Measurements from ENCODE around the gene IL23A. TPM values are rescaled to one million over a fixed set of nuclear protein-coding genes. Genes with fewer than 3 reads are reported as not detected.

The IL23A gene
- total and polyA plus RNA-seq, 2 experiments from 2014 or later, result 2.5 to 8.0 TPM

DNA sequence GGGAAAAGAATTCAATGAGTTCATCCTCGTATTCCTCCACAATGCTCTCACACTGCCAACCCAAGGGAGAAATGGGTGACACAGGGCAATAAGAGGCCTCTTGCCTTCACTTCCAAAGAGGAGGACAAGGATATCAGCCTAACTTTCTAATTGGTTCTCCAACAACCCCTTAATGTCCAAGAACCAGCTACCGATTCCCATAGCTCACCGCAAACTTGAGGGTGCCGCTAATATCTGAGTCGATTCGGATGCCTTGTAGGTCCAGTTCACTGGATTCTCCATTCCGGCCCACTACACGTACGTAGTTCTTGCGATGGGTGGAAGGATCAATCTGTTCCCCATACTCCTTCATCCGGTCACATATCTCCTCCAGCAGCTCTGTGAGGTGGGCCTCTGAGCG is 27.7 kb upstream of the IL23A start:
- Mint-ChIP-seq H3K4me1 (peaks cover 4% of the 10 kb centered on the region; the same call in 2 of the 3 replicates), H3K9me3 (no peaks in the 10 kb centered on the region; the same call in 2 of the 3 replicates), H3K27ac (no peak overlapping the region), H3K4me3 (no peak overlapping the region), H3K27me3 (ENCODE audit: insufficient read depth, low read depth, poor library complexity) (peaks cover 7% of the 10 kb centered on the region), H3K36me3 (ENCODE audit: low read depth) (peaks cover 81% of the 10 kb centered on the region)
- Histone ChIP-seq H3K9me2 (ENCODE audit: insufficient read depth) (no peaks in the 10 kb centered on the region), H3F3A (replicated peaks; ENCODE audit: low read depth) (peaks cover 18% of the 10 kb centered on the region), H3K4me3 (no peak overlapping the region), H2AFZ (no peak overlapping the region), H4K20me1 (replicated peaks; ENCODE audit: insufficient read depth) (peaks cover 8% of the 10 kb centered on the region; the same call in 1 of the 2 replicates), H3K36me3 (ENCODE audit: insufficient read depth) (peaks cover 60% of the 10 kb centered on the region), H3K27ac (ENCODE audit: low read depth) (no peak overlapping the region), H3K4me2 (no peak overlapping the region), H3K27me3 (ENCODE audit: insufficient read depth) (no peaks in the 10 kb centered on the region), H3K79me2 (replicated peaks; ENCODE audit: insufficient read depth) (peaks cover 20% of the 10 kb centered on the region), H3K4me1 (ENCODE audit: insufficient read depth) (peaks cover 5% of the 10 kb centered on the region)
- ATAC-seq (no peak), DNase-seq (ENCODE audit: low spot score) (no peak)
- TF ChIP-seq ZNF331 (CRISPR knock-in tag; IDR thresholded peaks at IDR 0.05; ENCODE audit: low read depth), result no peak
- TF ChIP-seq, protein P1, sequence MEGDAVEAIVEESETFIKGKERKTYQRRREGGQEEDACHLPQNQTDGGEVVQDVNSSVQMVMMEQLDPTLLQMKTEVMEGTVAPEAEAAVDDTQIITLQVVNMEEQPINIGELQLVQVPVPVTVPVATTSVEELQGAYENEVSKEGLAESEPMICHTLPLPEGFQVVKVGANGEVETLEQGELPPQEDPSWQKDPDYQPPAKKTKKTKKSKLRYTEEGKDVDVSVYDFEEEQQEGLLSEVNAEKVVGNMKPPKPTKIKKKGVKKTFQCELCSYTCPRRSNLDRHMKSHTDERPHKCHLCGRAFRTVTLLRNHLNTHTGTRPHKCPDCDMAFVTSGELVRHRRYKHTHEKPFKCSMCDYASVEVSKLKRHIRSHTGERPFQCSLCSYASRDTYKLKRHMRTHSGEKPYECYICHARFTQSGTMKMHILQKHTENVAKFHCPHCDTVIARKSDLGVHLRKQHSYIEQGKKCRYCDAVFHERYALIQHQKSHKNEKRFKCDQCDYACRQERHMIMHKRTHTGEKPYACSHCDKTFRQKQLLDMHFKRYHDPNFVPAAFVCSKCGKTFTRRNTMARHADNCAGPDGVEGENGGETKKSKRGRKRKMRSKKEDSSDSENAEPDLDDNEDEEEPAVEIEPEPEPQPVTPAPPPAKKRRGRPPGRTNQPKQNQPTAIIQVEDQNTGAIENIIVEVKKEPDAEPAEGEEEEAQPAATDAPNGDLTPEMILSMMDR (conservative IDR thresholded peaks at IDR 0.05; ENCODE audit: low read depth in 2 of 2), result no peak

GRCh38 chr12:56315249-56315621 is 23.4 kb upstream of the IL23A start:
- DNase-seq (ENCODE audit: low spot score) (peak; percentile 35), ATAC-seq (peak; percentile 10)
- peaks cover 18% of the 10 kb centered on the region for H3F3A ChIP-seq (replicated peaks; ENCODE audit: low read depth)
- peaks cover 3% of the 10 kb centered on the region; the same call in 1 of the 2 replicates for H4K20me1 ChIP-seq (replicated peaks; ENCODE audit: insufficient read depth)
- peak overlapping the region; percentile 99 for H3K4me3 ChIP-seq
- H3K79me2 ChIP-seq (replicated peaks; ENCODE audit: insufficient read depth), result peaks cover 20% of the 10 kb centered on the region
- peak overlapping the region; percentile 99 for H3K4me2 ChIP-seq
- H3K9me3 Mint-ChIP-seq, result no peaks in the 10 kb centered on the region; the same call in 2 of the 3 replicates
- peak overlapping the region; percentile 99 for H3K27ac Mint-ChIP-seq
- no peaks in the 10 kb centered on the region for H3K9me2 ChIP-seq (ENCODE audit: insufficient read depth)
- H3K27me3 ChIP-seq (ENCODE audit: insufficient read depth), result no peaks in the 10 kb centered on the region
- H3K36me3 ChIP-seq (ENCODE audit: insufficient read depth), result peaks cover 37% of the 10 kb centered on the region
- peaks cover 7% of the 10 kb centered on the region for H3K27me3 Mint-ChIP-seq (ENCODE audit: insufficient read depth, low read depth, poor library complexity)
- peaks cover 4% of the 10 kb centered on the region for H3K4me1 Mint-ChIP-seq
- peaks cover 12% of the 10 kb centered on the region for H3K4me1 ChIP-seq (ENCODE audit: insufficient read depth)
- H2AFZ ChIP-seq, result peak overlapping the region; percentile 90
- peaks cover 48% of the 10 kb centered on the region for H3K36me3 Mint-ChIP-seq (ENCODE audit: low read depth)
- H3K27ac ChIP-seq (ENCODE audit: low read depth), result peak overlapping the region; percentile 92
- peak overlapping the region; percentile 100 for H3K4me3 Mint-ChIP-seq
- TF ChIP-seq, protein P2, sequence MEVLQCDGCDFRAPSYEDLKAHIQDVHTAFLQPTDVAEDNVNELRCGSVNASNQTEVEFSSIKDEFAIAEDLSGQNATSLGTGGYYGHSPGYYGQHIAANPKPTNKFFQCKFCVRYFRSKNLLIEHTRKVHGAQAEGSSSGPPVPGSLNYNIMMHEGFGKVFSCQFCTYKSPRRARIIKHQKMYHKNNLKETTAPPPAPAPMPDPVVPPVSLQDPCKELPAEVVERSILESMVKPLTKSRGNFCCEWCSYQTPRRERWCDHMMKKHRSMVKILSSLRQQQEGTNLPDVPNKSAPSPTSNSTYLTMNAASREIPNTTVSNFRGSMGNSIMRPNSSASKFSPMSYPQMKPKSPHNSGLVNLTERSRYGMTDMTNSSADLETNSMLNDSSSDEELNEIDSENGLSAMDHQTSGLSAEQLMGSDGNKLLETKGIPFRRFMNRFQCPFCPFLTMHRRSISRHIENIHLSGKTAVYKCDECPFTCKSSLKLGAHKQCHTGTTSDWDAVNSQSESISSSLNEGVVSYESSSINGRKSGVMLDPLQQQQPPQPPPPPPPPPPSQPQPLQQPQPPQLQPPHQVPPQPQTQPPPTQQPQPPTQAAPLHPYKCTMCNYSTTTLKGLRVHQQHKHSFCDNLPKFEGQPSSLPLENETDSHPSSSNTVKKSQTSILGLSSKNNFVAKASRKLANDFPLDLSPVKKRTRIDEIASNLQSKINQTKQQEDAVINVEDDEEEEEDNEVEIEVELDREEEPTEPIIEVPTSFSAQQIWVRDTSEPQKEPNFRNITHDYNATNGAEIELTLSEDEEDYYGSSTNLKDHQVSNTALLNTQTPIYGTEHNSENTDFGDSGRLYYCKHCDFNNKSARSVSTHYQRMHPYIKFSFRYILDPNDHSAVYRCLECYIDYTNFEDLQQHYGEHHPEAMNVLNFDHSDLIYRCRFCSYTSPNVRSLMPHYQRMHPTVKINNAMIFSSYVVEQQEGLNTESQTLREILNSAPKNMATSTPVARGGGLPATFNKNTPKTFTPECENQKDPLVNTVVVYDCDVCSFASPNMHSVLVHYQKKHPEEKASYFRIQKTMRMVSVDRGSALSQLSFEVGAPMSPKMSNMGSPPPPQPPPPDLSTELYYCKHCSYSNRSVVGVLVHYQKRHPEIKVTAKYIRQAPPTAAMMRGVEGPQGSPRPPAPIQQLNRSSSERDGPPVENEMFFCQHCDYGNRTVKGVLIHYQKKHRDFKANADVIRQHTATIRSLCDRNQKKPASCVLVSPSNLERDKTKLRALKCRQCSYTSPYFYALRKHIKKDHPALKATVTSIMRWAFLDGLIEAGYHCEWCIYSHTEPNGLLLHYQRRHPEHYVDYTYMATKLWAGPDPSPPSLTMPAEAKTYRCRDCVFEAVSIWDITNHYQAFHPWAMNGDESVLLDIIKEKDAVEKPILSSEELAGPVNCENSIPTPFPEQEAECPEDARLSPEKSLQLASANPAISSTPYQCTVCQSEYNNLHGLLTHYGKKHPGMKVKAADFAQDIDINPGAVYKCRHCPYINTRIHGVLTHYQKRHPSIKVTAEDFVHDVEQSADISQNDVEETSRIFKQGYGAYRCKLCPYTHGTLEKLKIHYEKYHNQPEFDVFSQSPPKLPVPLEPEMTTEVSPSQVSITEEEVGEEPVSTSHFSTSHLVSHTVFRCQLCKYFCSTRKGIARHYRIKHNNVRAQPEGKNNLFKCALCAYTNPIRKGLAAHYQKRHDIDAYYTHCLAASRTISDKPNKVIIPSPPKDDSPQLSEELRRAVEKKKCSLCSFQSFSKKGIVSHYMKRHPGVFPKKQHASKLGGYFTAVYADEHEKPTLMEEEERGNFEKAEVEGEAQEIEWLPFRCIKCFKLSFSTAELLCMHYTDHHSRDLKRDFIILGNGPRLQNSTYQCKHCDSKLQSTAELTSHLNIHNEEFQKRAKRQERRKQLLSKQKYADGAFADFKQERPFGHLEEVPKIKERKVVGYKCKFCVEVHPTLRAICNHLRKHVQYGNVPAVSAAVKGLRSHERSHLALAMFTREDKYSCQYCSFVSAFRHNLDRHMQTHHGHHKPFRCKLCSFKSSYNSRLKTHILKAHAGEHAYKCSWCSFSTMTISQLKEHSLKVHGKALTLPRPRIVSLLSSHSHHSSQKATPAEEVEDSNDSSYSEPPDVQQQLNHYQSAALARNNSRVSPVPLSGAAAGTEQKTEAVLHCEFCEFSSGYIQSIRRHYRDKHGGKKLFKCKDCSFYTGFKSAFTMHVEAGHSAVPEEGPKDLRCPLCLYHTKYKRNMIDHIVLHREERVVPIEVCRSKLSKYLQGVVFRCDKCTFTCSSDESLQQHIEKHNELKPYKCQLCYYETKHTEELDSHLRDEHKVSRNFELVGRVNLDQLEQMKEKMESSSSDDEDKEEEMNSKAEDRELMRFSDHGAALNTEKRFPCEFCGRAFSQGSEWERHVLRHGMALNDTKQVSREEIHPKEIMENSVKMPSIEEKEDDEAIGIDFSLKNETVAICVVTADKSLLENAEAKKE (CRISPR knock-in tag; IDR thresholded peaks at IDR 0.05), result no peak
- TF ChIP-seq JUNB (IDR thresholded peaks at IDR 0.05; ENCODE audit: unreplicated experiment), result no peak
- no peak for TF ChIP-seq ZNF114 (CRISPR knock-in tag; IDR thresholded peaks at IDR 0.05)
- TF ChIP-seq, protein P3, sequence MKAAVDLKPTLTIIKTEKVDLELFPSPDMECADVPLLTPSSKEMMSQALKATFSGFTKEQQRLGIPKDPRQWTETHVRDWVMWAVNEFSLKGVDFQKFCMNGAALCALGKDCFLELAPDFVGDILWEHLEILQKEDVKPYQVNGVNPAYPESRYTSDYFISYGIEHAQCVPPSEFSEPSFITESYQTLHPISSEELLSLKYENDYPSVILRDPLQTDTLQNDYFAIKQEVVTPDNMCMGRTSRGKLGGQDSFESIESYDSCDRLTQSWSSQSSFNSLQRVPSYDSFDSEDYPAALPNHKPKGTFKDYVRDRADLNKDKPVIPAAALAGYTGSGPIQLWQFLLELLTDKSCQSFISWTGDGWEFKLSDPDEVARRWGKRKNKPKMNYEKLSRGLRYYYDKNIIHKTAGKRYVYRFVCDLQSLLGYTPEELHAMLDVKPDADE (IDR thresholded peaks at IDR 0.05), result no peak
- TF ChIP-seq ZNF331 (CRISPR knock-in tag; IDR thresholded peaks at IDR 0.05; ENCODE audit: low read depth), result no peak
- no peak for TF ChIP-seq EZH2 (IDR thresholded peaks at IDR 0.05; ENCODE audit: low read depth, unreplicated experiment)
- TF ChIP-seq NANOG (IDR thresholded peaks at IDR 0.05; ENCODE audit: borderline replicate concordance), result no peak
- no peak for TF ChIP-seq STAT1 (IDR thresholded peaks at IDR 0.05; ENCODE audit: unreplicated experiment)
- TF ChIP-seq, protein P1 (conservative IDR thresholded peaks at IDR 0.05; ENCODE audit: low read depth in 2 of 2), result no peak
- TF ChIP-seq EZH2phosphoT487 (IDR thresholded peaks at IDR 0.05; ENCODE audit: unreplicated experiment), result no peak
- TF ChIP-seq POLR2AphosphoS5 (IDR thresholded peaks at IDR 0.05; ENCODE audit: low read depth), result no peak
